Stomach (tissue), 4 donors: ENCODE results near the gene DACT2.

Source experiments
- EP300 ChIP-seq: sonication (generic); formaldehyde crosslinking; IDR thresholded peaks from one replicate; pipeline ENCODE4 v1.6.1; 2017; ENCODE audit warnings: antibody characterized with exemption
- POLR2A ChIP-seq, 4 donors: fragments of 450-650 bp; IDR thresholded peaks; one replicate each; pipeline ENCODE4 v1.6.1; 2016; ENCODE audit warnings: antibody characterized with exemption in 4 of 4, control low read depth in 2 of 4, mild to moderate bottlenecking in 1 of 4, moderate library complexity in 1 of 4
- POLR2AphosphoS5 ChIP-seq, 3 donors: sonication (generic); formaldehyde crosslinking; IDR thresholded peaks; one replicate each; pipeline ENCODE4 v1.6.1; 2016; ENCODE audit warnings: antibody characterized with exemption in 3 of 3
- TF ChIP-seq, protein P1 (sequence below), 7 experiments: fragments of 450-650 bp in 4 of 7; fragments of 200-600 bp in 3 of 7; sonication (generic) in 3 of 7; IDR thresholded peaks; one replicate each; pipeline ENCODE4 v1.5.1; 2016 to 2019; ENCODE audit warnings: antibody characterized with exemption in 7 of 7, control low read depth in 2 of 7, mild to moderate bottlenecking in 1 of 7

DNA sequence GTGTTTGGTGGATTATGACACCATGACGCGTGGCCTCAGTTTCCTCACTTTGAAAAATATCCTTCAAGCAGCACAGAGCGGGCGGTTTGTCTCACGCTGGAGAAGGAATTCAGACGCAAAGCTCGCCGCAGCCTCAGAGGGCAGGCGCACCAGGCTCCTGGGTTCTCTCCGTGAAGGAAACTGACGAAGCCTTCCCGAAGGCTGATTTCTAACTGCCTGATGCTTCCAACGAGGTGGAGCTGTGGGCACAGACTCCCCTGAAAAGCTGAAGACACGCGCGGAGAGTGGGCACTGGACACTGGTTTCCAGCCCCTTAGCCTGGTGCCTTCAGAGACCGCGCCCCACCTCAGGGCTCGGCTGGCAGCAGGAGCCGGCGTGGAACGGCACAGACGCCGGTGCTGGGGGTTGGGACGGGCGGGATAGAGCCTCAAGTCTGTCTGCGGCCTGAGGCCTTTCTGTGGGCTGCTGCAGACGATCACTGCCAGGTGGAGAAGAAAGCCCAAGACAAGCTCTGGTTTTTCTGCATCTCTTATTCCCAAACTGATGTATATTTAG, 56.1 kb downstream of the DACT2 start:
- TF ChIP-seq POLR2A (IDR thresholded peaks at IDR 0.05) (no peak), EP300 (no peak), POLR2AphosphoS5 (IDR thresholded peaks at IDR 0.05) (no peak)
- TF ChIP-seq, protein P1, sequence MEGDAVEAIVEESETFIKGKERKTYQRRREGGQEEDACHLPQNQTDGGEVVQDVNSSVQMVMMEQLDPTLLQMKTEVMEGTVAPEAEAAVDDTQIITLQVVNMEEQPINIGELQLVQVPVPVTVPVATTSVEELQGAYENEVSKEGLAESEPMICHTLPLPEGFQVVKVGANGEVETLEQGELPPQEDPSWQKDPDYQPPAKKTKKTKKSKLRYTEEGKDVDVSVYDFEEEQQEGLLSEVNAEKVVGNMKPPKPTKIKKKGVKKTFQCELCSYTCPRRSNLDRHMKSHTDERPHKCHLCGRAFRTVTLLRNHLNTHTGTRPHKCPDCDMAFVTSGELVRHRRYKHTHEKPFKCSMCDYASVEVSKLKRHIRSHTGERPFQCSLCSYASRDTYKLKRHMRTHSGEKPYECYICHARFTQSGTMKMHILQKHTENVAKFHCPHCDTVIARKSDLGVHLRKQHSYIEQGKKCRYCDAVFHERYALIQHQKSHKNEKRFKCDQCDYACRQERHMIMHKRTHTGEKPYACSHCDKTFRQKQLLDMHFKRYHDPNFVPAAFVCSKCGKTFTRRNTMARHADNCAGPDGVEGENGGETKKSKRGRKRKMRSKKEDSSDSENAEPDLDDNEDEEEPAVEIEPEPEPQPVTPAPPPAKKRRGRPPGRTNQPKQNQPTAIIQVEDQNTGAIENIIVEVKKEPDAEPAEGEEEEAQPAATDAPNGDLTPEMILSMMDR (IDR thresholded peaks at IDR 0.05): no peak
